Calu3 (cell line): Measurements from ENCODE around the gene PDE1C. TPM values are rescaled to one million over a fixed set of nuclear protein-coding genes. Genes with fewer than 3 reads are reported as not detected.

Experiments used
- BruUV-seq: library from RNA; stranded (reverse); fragments of 400-500 nt; replicated peaks from 2 replicates; lab custom pipeline; 2021; lab: Mats Ljungman, UMichigan
- CTCF ChIA-PET: fragments of 300-600 bp; sonication (Branson Sonifier 250); formaldehyde crosslinking; loops from one replicate; lab custom pipeline; 2022; ENCODE audit warnings: antibody characterized with exemption; lab: Charles Lee
- DNase-seq: peaks from one replicate; pipeline ENCODE4 v3.0.0; 2022
- H3K27ac Mint-ChIP-seq: one replicate; pipeline ENCODE4 v1.8.0; 2022; ENCODE audit warnings: mixed read lengths; ENCODE audit not compliant: unreplicated experiment
- H3K27me3 Mint-ChIP-seq: one replicate; pipeline ENCODE4 v1.8.0; 2022; ENCODE audit warnings: mixed read lengths; ENCODE audit not compliant: unreplicated experiment
- H3K36me3 Mint-ChIP-seq: one replicate; pipeline ENCODE4 v1.8.0; 2022; ENCODE audit warnings: mild to moderate bottlenecking, moderate library complexity, mixed read lengths; ENCODE audit not compliant: insufficient read depth, unreplicated experiment
- H3K4me1 Mint-ChIP-seq: one replicate; pipeline ENCODE4 v1.8.0; 2022; ENCODE audit warnings: mild to moderate bottlenecking, low read depth, mixed read lengths; ENCODE audit not compliant: unreplicated experiment
- H3K4me3 Mint-ChIP-seq: one replicate; pipeline ENCODE4 v1.8.0; 2022; ENCODE audit warnings: mild to moderate bottlenecking, low read depth, moderate library complexity, mixed read lengths; ENCODE audit not compliant: unreplicated experiment
- H3K9me3 Mint-ChIP-seq: one replicate; pipeline ENCODE4 v1.8.0; 2022; ENCODE audit warnings: low read depth, mixed read lengths; ENCODE audit not compliant: unreplicated experiment
- intact Hi-C: fragments of 100-400 bp; cut with micrococcal nuclease; formaldehyde crosslinking; loops from one replicate; pipeline ENCODE4 v1.10.0; 2022; ENCODE audit not compliant: unreplicated experiment
- total RNA-seq: library from RNA; stranded (reverse); gene quantifications from 2 replicates; pipeline ENCODE4 v1.2.3, GENCODE V29; 2022
- TF ChIP-seq, protein P1 (sequence below): fragments of 200-600 bp; IDR thresholded peaks from one replicate; pipeline ENCODE4 v1.8.0; 2022; ENCODE audit warnings: antibody characterized with exemption; ENCODE audit not compliant: unreplicated experiment

Gene PDE1C
- total RNA-seq, 1 experiment from 2014 or later: 34.0 TPM

- Mint-ChIP-seq H3K27ac (no peak overlapping the region), H3K4me1 (no peaks in the 10 kb centered on the region), H3K9me3 (peaks cover 4% of the 10 kb centered on the region), H3K27me3 (no peaks in the 10 kb centered on the region), H3K36me3 (no peaks in the 10 kb centered on the region), H3K4me3 (no peak overlapping the region)
- TF ChIP-seq, protein P1, sequence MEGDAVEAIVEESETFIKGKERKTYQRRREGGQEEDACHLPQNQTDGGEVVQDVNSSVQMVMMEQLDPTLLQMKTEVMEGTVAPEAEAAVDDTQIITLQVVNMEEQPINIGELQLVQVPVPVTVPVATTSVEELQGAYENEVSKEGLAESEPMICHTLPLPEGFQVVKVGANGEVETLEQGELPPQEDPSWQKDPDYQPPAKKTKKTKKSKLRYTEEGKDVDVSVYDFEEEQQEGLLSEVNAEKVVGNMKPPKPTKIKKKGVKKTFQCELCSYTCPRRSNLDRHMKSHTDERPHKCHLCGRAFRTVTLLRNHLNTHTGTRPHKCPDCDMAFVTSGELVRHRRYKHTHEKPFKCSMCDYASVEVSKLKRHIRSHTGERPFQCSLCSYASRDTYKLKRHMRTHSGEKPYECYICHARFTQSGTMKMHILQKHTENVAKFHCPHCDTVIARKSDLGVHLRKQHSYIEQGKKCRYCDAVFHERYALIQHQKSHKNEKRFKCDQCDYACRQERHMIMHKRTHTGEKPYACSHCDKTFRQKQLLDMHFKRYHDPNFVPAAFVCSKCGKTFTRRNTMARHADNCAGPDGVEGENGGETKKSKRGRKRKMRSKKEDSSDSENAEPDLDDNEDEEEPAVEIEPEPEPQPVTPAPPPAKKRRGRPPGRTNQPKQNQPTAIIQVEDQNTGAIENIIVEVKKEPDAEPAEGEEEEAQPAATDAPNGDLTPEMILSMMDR: no peak
- no TSS peak for BruUV-seq
- CTCF ChIA-PET: no interaction called here
- intact Hi-C loops: no loop called here
- no peak for DNase-seq
Observed at GRCh38 chr7:31758755-31759154, 311.5 kb downstream of the PDE1C start.

DNA sequence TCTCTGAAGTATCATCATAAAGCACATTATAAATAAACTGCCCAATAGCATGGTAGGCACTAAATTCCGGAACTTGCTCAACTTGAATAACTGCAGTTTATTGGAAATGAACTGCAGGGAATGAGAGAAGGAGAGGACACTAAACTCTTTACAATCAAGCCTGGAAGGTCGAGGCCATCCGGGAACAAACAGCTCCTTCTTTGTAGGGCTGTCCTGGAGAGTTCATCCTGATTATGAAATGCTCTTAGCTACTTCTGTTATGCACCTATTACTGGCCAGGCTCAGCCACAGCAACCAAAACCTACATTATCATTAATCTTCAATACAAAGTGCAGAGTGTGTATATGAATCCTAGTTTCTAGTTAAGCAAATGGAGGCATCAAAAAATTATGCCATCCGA lies 318.5 kb downstream of the PDE1C start:
- no TSS peak for BruUV-seq
- CTCF ChIA-PET: interaction anchor here (1.0 kb wide), 1 partner anchor 236 kb away, joined by 3 read pairs; no protein-coding TSS in a partner anchor
- Mint-ChIP-seq H3K27me3 (no peaks in the 10 kb centered on the region), H3K36me3 (no peaks in the 10 kb centered on the region), H3K4me1 (no peaks in the 10 kb centered on the region), H3K9me3 (peaks cover 4% of the 10 kb centered on the region), H3K4me3 (no peak overlapping the region), H3K27ac (no peak overlapping the region)
- TF ChIP-seq, protein P1: no peak
- intact Hi-C loops: no loop called here
- DNase-seq: no peak

DNA sequence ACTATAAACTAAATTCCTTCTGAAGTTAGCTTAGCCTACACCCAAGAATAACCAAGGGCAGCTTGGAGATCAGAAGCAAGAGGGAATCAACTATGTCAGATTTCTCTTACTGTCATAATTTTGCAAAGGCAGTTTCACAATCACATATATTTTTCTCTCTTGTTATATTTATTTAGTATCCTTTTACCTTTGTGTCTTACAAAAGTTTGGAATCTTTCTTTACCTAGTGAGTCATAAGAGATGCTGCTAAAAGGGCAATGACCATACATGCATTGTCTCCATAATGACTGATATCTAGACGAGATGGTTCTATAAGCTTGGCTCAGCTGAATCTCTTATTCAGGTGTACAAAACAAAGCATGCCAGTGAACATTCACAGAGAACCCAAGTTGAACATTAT lies 322.1 kb downstream of the PDE1C start:
- CTCF ChIA-PET: interaction anchor here (1.0 to 1.6 kb wide), 2 partner anchors 78 to 456 kb away, joined by 3 to 4 read pairs; no protein-coding TSS in a partner anchor
- BruUV-seq: no TSS peak
- intact Hi-C loops: no loop called here
- Mint-ChIP-seq H3K27me3 (no peaks in the 10 kb centered on the region), H3K9me3 (no peaks in the 10 kb centered on the region), H3K27ac (no peak overlapping the region), H3K4me3 (no peak overlapping the region), H3K4me1 (peaks cover 21% of the 10 kb centered on the region), H3K36me3 (no peaks in the 10 kb centered on the region)
- TF ChIP-seq, protein P1: no peak
- DNase-seq: no peak

DNA sequence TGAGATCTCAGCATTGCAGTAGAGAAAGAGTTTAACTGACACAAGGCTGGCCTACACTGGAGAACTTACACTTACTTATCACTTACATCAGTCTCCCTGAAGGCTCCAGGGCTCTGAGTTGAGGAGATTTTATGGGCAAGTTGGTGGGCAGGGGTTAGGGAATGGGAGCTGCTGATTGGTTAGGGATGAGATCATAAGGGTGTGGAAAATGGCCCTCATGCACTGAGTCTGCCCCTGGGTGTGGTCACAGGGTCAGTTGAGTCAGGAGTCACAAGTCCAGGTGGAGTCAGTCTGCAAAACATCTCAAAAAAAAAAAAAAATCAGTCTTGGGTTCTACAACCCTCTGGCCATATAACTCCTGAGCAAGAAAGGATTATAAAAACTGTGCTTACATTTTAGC lies 322.7 kb downstream of the PDE1C start:
- no TSS peak for BruUV-seq
- Mint-ChIP-seq H3K4me3 (no peak overlapping the region), H3K27me3 (no peaks in the 10 kb centered on the region), H3K9me3 (no peaks in the 10 kb centered on the region), H3K4me1 (peaks cover 21% of the 10 kb centered on the region), H3K27ac (no peak overlapping the region), H3K36me3 (no peaks in the 10 kb centered on the region)
- DNase-seq: no peak
- TF ChIP-seq, protein P1: no peak
- CTCF ChIA-PET: interaction anchor here (0.6 to 1.0 kb wide), 2 partner anchors 457 to 555 kb away, joined by 3 read pairs; no protein-coding TSS in a partner anchor
- intact Hi-C loops: no loop called here
